GM12878 (cell line): Measurements from ENCODE around the gene SH3YL1. TPM values are rescaled to one million over a fixed set of nuclear protein-coding genes. Genes with fewer than 3 reads are reported as not detected.

Experiments used
- ATAC-seq: fragments of 200-7000 bp; cut with Tn5 transposase; 3 replicates; pipeline ENCODE4 v1.9.1; 2020; ENCODE audit warnings: mild to moderate bottlenecking, moderate library complexity
- BruUV-seq: library from RNA; stranded (reverse); fragments of 400-500 nt; replicated peaks from 2 replicates; lab custom pipeline; 2021; lab: Mats Ljungman, UMichigan
- CTCF ChIA-PET: fragments of 300-600 bp; sonication (Branson Sonifier 250); formaldehyde crosslinking; extraction: SDS; loops from one replicate; lab custom pipeline; 2021; ENCODE audit warnings: inconsistent platforms; lab: Yijun Ruan, JAX
- POLR2A ChIA-PET: fragments of 350-600 bp; formaldehyde crosslinking; extraction: SDS; loops from one replicate; lab custom pipeline; 2021; ENCODE audit warnings: inconsistent platforms; lab: Charles Lee
- RAD21 ChIA-PET: fragments of 300-600 bp; sonication (Branson Sonifier 250); formaldehyde crosslinking; loops from one replicate; lab custom pipeline; 2023; ENCODE audit warnings: antibody characterized with exemption; ENCODE audit not compliant: unreplicated experiment; lab: Charles Lee
- SMC1A ChIA-PET: fragments of 300-600 bp; sonication (Branson Sonifier 250); formaldehyde crosslinking; loops from one replicate; lab custom pipeline; 2023; ENCODE audit not compliant: unreplicated experiment, uncharacterized antibody; lab: Charles Lee
- DNase-seq: peaks from one replicate; pipeline ENCODE4 v3.0.0-alpha.2; 2011; ENCODE audit warnings: low read depth, low spot score
- FAIRE-seq: peaks from 3 replicates; lab custom pipeline; 2011; peaks lifted over from hg19 to GRCh38; lab: Jason Lieb, UNC
- H2AFZ ChIP-seq: 2 replicates; pipeline ENCODE4 v1.6.0; 2011; ENCODE audit warnings: low read depth, low read length, control low read depth; ENCODE audit not compliant: control insufficient read depth
- H3K27ac ChIP-seq: 2 replicates; pipeline ENCODE4 v1.5.1; 2011; ENCODE audit warnings: control low read depth; ENCODE audit not compliant: control insufficient read depth, insufficient read depth
- H3K27me3 ChIP-seq, 2 experiments: replicated peaks in 1 of 2; 2 replicates each; pipeline versions ENCODE4 v1.6.0 to v1.6.1; 2011; ENCODE audit warnings: low read length in 1 of 2; ENCODE audit not compliant: control insufficient read depth in 2 of 2, insufficient read depth in 2 of 2
- H3K36me3 ChIP-seq, 2 experiments: 2 replicates each; pipeline ENCODE4 v1.5.1; 2011; ENCODE audit warnings: low read length in 1 of 2; ENCODE audit not compliant: control insufficient read depth in 2 of 2, insufficient read depth in 2 of 2
- H3K4me1 ChIP-seq: 2 replicates; pipeline ENCODE4 v1.6.1; 2011; ENCODE audit warnings: mild to moderate bottlenecking, low read length, moderate library complexity, mixed read lengths; ENCODE audit not compliant: control insufficient read depth, insufficient read depth
- H3K4me2 ChIP-seq: 2 replicates; pipeline ENCODE4 v1.6.0; 2011; ENCODE audit warnings: control low read depth; ENCODE audit not compliant: control insufficient read depth, insufficient read depth
- H3K4me3 ChIP-seq: fragments of 200-600 bp; sonication (generic); 2 replicates; pipeline ENCODE4 v1.5.1; 2016
- H3K79me2 ChIP-seq: 2 replicates; pipeline ENCODE4 v1.6.0; 2011; ENCODE audit warnings: low read length; ENCODE audit not compliant: control insufficient read depth, insufficient read depth
- H3K9ac ChIP-seq: 2 replicates; pipeline ENCODE4 v1.8.0; 2011; ENCODE audit warnings: low read length, control low read depth, mixed read lengths; ENCODE audit not compliant: control insufficient read depth, insufficient read depth
- H3K9me3 ChIP-seq: replicated peaks from 3 replicates; pipeline ENCODE4 v1.5.1; 2011; ENCODE audit warnings: mild to moderate bottlenecking, low read length; ENCODE audit not compliant: control insufficient read depth, insufficient read depth
- H4K20me1 ChIP-seq: 2 replicates; pipeline ENCODE4 v1.6.0; 2011; ENCODE audit not compliant: control insufficient read depth, insufficient read depth
- BRCA1 ChIP-seq: IDR thresholded peaks from 2 replicates; pipeline ENCODE4 v1.6.1; 2011; ENCODE audit warnings: low read depth, low read length, improper control_type of control experiment
- CHD1 ChIP-seq: IDR thresholded peaks from 2 replicates; pipeline ENCODE4 v1.6.1; 2012; ENCODE audit warnings: low read depth, low read length, improper control_type of control experiment
- CHD2 ChIP-seq: IDR thresholded peaks from 2 replicates; pipeline ENCODE4 v1.6.1; 2011; ENCODE audit warnings: low read depth, low read length, improper control_type of control experiment, borderline replicate concordance
- GATAD2B ChIP-seq: fragments of 450-650 bp; conservative IDR thresholded peaks from 2 replicates; pipeline ENCODE4 v1.6.1; 2017; ENCODE audit warnings: low read depth, mild to moderate bottlenecking, moderate library complexity
- MLLT1 ChIP-seq: fragments of 450-650 bp; IDR thresholded peaks from 2 replicates; pipeline ENCODE4 v1.6.1; 2016; ENCODE audit warnings: mild to moderate bottlenecking
- MYB ChIP-seq: fragments of 150-350 bp; IDR thresholded peaks from 2 replicates; pipeline ENCODE4 v1.6.1; 2014; ENCODE audit warnings: mild to moderate bottlenecking, low read depth, low read length, borderline replicate concordance
- POLR2AphosphoS2 ChIP-seq: IDR thresholded peaks from 2 replicates; pipeline ENCODE4 v1.6.1; 2011; ENCODE audit warnings: low read depth, mild to moderate bottlenecking, low read length, improper control_type of control experiment, moderate library complexity
- RB1 ChIP-seq: fragments of 450-650 bp; formaldehyde crosslinking; IDR thresholded peaks from 2 replicates; pipeline ENCODE4 v1.6.1; 2017; ENCODE audit warnings: mild to moderate bottlenecking, borderline replicate concordance
- RELB ChIP-seq: fragments of 450-650 bp; IDR thresholded peaks from 2 replicates; pipeline ENCODE4 v1.6.1; 2017; ENCODE audit warnings: low read depth, mild to moderate bottlenecking, moderate library complexity
- REST ChIP-seq: IDR thresholded peaks from 2 replicates; pipeline ENCODE4 v1.6.1; 2012; ENCODE audit warnings: mild to moderate bottlenecking, low read depth, low read length
- TBL1XR1 ChIP-seq: IDR thresholded peaks from 2 replicates; pipeline ENCODE4 v1.6.1; 2012; ENCODE audit warnings: low read depth, low read length, improper control_type of control experiment
- ZBED1 ChIP-seq: IDR thresholded peaks from 2 replicates; pipeline ENCODE4 v1.6.1; 2016; ENCODE audit warnings: borderline replicate concordance
- WGBS: methylation state at CpG from one replicate; pipeline ENCODE4 v1.1.6; 2016; ENCODE audit warnings: low lambda C conversion rate; ENCODE audit not compliant: insufficient replicate concordance, insufficient coverage; ENCODE audit errors: missing lambda C conversion rate; 5-methylcytosine and 5-hydroxymethylcytosine counted together
- in situ Hi-C: fragments of 300-500 bp; cut with MboI; formaldehyde crosslinking; loops from 9 replicates; pipeline ENCODE4 v1.14.3; 2018; ENCODE audit warnings: mixed read lengths
- intact Hi-C: fragments of 100-400 bp; cut with micrococcal nuclease; formaldehyde crosslinking; loops from one replicate; pipeline ENCODE4 v1.14.2; 2022; ENCODE audit not compliant: unreplicated experiment
- polyA plus RNA-seq, 11 experiments: library from polyadenylated mRNA; depleted of rRNA in 4 of 11; unstranded in 6 of 11; stranded (reverse) in 5 of 11; fragments of >200 nt; fragmentation: Nextera tagmentation in 4 of 11; fragmentation: Illumina TruSeq in 1 of 11; extraction: Ambion mirVana in 4 of 11; extraction: Trizol in 1 of 11; gene quantifications; 1 replicate in 1 of 11; 2 replicates in 10 of 11; pipeline versions ENCODE4 v1.2.1 to v1.2.3, GENCODE V29; 2011 to 2016; ENCODE audit warnings: inconsistent platforms in 2 of 11, missing spikeins in 2 of 11, low read depth in 1 of 11
- total RNA-seq, 4 experiments: library from RNA; depleted of rRNA in 3 of 4; stranded (reverse); fragments of >200 nt in 3 of 4; fragmentation: Illumina TruSeq in 1 of 4; extraction: Trizol in 1 of 4; gene quantifications; 2 replicates each; pipeline versions ENCODE4 v1.2.1 to v1.2.3, GENCODE V29; 2013 to 2021

The SH3YL1 gene
- total and polyA plus RNA-seq, 10 of the 15 experiments (the other 5 are each of a cell fraction or from before 2014, with no cell fraction given), result 12.2 to 22.4 (median 17.2) TPM

GRCh38 chr2:255195-255594 lies 8.6 kb downstream of the SH3YL1 start:
- BruUV-seq, result no TSS peak
- Histone ChIP-seq H3K36me3 (no peaks in the 10 kb centered on the region), H3K27ac (no peak overlapping the region), H3K79me2 (no peaks in the 10 kb centered on the region), H3K4me2 (no peak overlapping the region), H4K20me1 (no peaks in the 10 kb centered on the region), H3K4me3 (no peak overlapping the region), H3K9me3 (peaks cover 6% of the 10 kb centered on the region; the same call in 1 of the 3 replicates), H2AFZ (no peak overlapping the region), H3K4me1 (no peaks in the 10 kb centered on the region), H3K9ac (no peak overlapping the region), H3K27me3 (no peaks in the 10 kb centered on the region)
- DNase-seq (no peak), FAIRE-seq (no peak), ATAC-seq (no peak)
- intact Hi-C loops (no loop called here), in situ Hi-C loops (no loop called here)
- CTCF ChIA-PET, result interaction anchor here (1.0 to 1.3 kb wide), 3 partner anchors 8 to 28 kb away, joined by 3 to 9 read pairs (median 5); no protein-coding TSS in a partner anchor
- RAD21 ChIA-PET, result interaction anchor here (0.9 kb wide), 1 partner anchor 35 kb away, joined by 3 read pairs; no protein-coding TSS in a partner anchor
- no peak for TF ChIP-seq RELB
- no peak for TF ChIP-seq MLLT1
- no peak for TF ChIP-seq CHD2
- TF ChIP-seq CHD1, result no peak
- TF ChIP-seq POLR2AphosphoS2, result no peak
- TF ChIP-seq REST, result no peak
- no peak for TF ChIP-seq BRCA1
- no peak for TF ChIP-seq MYB
- no peak for TF ChIP-seq RB1
- no peak for TF ChIP-seq ZBED1
- no peak for TF ChIP-seq GATAD2B
- TF ChIP-seq TBL1XR1, result no peak
- POLR2A ChIA-PET, result no interaction called here
- WGBS, result 96% methylated on average over 2 of the region's 2 CpGs
- SMC1A ChIA-PET, result no interaction called here
